HepG2 (cell line): ENCODE results near the gene LRRC34. TPM values are rescaled to one million over a fixed set of nuclear protein-coding genes. Genes with fewer than 3 reads are reported as not detected.

Source experiments
- ATF1 ChIP-seq: IDR thresholded peaks from 2 replicates; pipeline ENCODE4 v1.6.1; 2016; ENCODE audit warnings: mild to moderate bottlenecking, control low read depth
- BORCS8-MEF2B ChIP-seq: sonication (generic); formaldehyde crosslinking; IDR thresholded peaks from 2 replicates; pipeline ENCODE4 v1.8.0; 2022; ENCODE audit warnings: mild to moderate bottlenecking, missing genetic modification reagents
- CBX5 ChIP-seq: sonication (generic); formaldehyde crosslinking; IDR thresholded peaks from 2 replicates; pipeline ENCODE4 v1.4.0; 2020; ENCODE audit warnings: missing genetic modification reagents, borderline replicate concordance
- CREB1 ChIP-seq, 2 experiments: fragments of 450-650 bp in 1 of 2; IDR thresholded peaks; 2 replicates each; pipeline ENCODE4 v1.6.1; 2016 to 2017; ENCODE audit warnings: control low read depth in 1 of 2, mild to moderate bottlenecking in 1 of 2, missing compliant biosample characterization in 1 of 2, missing genetic modification characterization in 1 of 2
- MAF1 ChIP-seq: sonication (generic); formaldehyde crosslinking; IDR thresholded peaks from 2 replicates; pipeline ENCODE4 v1.5.0; 2020; ENCODE audit warnings: missing genetic modification reagents, borderline replicate concordance
- MIER3 ChIP-seq: IDR thresholded peaks from 2 replicates; pipeline ENCODE4 v1.6.1; 2016; ENCODE audit warnings: missing compliant biosample characterization, borderline replicate concordance
- PHB2 ChIP-seq: fragments of 450-650 bp; IDR thresholded peaks from 2 replicates; pipeline ENCODE4 v1.6.1; 2018; ENCODE audit not compliant: partially characterized antibody
- RXRA ChIP-seq: sonication (generic); formaldehyde crosslinking; IDR thresholded peaks from 2 replicates; pipeline ENCODE4 v1.5.1; 2020; ENCODE audit warnings: missing genetic modification reagents
- TEAD2 ChIP-seq: sonication (generic); formaldehyde crosslinking; IDR thresholded peaks from 2 replicates; pipeline ENCODE4 v1.9.0; 2021; ENCODE audit warnings: missing genetic modification reagents
- TSC22D2 ChIP-seq: sonication (generic); formaldehyde crosslinking; IDR thresholded peaks from 2 replicates; pipeline ENCODE4 v1.5.1; 2020; ENCODE audit warnings: missing genetic modification reagents, mild to moderate bottlenecking, borderline replicate concordance
- ZNF383 ChIP-seq: sonication (generic); formaldehyde crosslinking; IDR thresholded peaks from 2 replicates; pipeline ENCODE4 v1.4.0; 2020; ENCODE audit warnings: missing genetic modification reagents, mild to moderate bottlenecking, borderline replicate concordance
- ZNF598 ChIP-seq: sonication (generic); formaldehyde crosslinking; IDR thresholded peaks from 2 replicates; pipeline ENCODE4 v1.5.1; 2020; ENCODE audit warnings: mild to moderate bottlenecking, missing genetic modification reagents, borderline replicate concordance
- ZNF737 ChIP-seq: sonication (generic); formaldehyde crosslinking; IDR thresholded peaks from 2 replicates; pipeline ENCODE4 v1.5.0; 2020; ENCODE audit warnings: missing genetic modification reagents, mild to moderate bottlenecking, borderline replicate concordance
- ZNF792 ChIP-seq: IDR thresholded peaks from 2 replicates; pipeline ENCODE4 v1.6.1; 2016
- ZNF879 ChIP-seq: sonication (generic); formaldehyde crosslinking; IDR thresholded peaks from 2 replicates; pipeline ENCODE4 v1.8.1; 2023; ENCODE audit warnings: missing genetic modification reagents
- polyA plus RNA-seq, 8 experiments: library from polyadenylated mRNA; depleted of rRNA in 3 of 8; stranded (reverse) in 7 of 8; unstranded in 1 of 8; fragments of >200 nt; fragmentation: Illumina TruSeq in 4 of 8; extraction: Trizol in 4 of 8; gene quantifications; 2 replicates each; pipeline versions ENCODE4 v1.2.1 to v1.2.3, GENCODE V29; 2011 to 2016; ENCODE audit warnings: low read depth in 4 of 8, missing spikeins in 1 of 8, mixed read lengths in 1 of 8; ENCODE audit not compliant: insufficient read depth in 1 of 8
- total RNA-seq, 5 experiments: library from RNA; depleted of rRNA; stranded (reverse); fragments of >200 nt; fragmentation: Illumina TruSeq; extraction: Trizol; gene quantifications; 2 replicates each; pipeline ENCODE4 v1.2.3, GENCODE V29; 2016; ENCODE audit warnings: low read depth in 1 of 5
- TF ChIP-seq, protein P1 (sequence below): sonication (generic); formaldehyde crosslinking; IDR thresholded peaks from 2 replicates; pipeline ENCODE4 v1.5.0; 2020; ENCODE audit warnings: mild to moderate bottlenecking, missing genetic modification reagents
- TF ChIP-seq, protein P2 (sequence below), 2 experiments: sonication (generic) in 1 of 2; formaldehyde crosslinking in 1 of 2; IDR thresholded peaks; 2 replicates each; pipeline versions ENCODE4 v1.4.0 to v1.6.1; 2016 to 2020; ENCODE audit warnings: borderline replicate concordance in 1 of 2, low read depth in 1 of 2, mild to moderate bottlenecking in 1 of 2, missing genetic modification reagents in 1 of 2
- TF ChIP-seq, protein P3 (sequence below): sonication (generic); formaldehyde crosslinking; IDR thresholded peaks from 2 replicates; pipeline ENCODE4 v1.4.0; 2020; ENCODE audit warnings: missing genetic modification reagents
- TF ChIP-seq, protein P4 (sequence below): sonication (generic); formaldehyde crosslinking; IDR thresholded peaks from 2 replicates; pipeline ENCODE4 v1.4.0; 2020; ENCODE audit warnings: mild to moderate bottlenecking, missing genetic modification reagents

Gene LRRC34
- total and polyA plus RNA-seq, 2 of the 13 experiments (the other 11 are each of a cell fraction or from before 2014, with no cell fraction given) = not detected

DNA sequence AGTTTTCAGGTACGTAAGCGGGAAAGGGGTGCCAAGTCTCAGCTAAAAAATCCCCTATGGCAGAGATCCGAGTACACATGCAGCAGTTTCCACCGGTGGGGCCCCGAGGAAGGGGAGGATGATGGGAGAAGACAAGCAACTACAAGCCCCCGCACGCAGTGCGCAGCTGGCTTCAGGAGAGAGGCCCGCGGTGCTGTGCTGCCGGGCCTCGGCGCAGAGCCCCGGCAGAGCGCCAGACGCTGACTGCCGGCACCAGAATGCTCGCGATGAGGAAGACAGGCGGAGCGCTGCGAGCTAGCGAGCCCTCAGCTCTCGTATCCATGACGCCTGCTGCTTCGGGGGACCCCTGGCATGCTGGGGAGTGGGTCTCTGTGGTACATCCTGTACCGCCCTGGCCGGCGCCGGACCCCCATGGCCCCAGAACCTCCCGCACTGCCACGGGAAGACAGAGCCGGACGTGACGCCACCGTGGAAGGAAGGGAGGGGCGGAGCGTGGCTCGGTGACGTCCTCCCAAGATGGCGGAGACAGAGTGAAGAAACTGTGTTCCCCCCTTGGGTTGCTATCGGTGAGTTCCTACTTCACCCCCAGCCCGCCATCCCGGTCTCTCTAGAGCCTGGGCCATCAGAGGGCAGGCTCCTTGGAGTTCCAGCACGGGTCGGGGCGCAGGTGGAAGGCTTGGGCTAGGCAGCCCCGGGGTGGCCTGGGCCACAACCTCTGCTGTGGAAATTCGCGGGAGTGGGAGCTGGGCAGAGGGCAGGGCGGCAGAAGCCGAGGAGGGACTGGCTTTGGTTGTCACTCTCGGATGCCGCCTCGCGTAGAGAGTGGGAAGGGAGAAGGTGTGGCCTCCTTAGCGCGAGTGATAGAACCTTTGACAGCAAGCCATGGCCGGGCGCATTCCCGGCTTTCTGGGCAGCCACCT is 39.5 kb downstream of the LRRC34 start, which contains the start of gene MYNN (continued):
- TF ChIP-seq, protein P1, sequence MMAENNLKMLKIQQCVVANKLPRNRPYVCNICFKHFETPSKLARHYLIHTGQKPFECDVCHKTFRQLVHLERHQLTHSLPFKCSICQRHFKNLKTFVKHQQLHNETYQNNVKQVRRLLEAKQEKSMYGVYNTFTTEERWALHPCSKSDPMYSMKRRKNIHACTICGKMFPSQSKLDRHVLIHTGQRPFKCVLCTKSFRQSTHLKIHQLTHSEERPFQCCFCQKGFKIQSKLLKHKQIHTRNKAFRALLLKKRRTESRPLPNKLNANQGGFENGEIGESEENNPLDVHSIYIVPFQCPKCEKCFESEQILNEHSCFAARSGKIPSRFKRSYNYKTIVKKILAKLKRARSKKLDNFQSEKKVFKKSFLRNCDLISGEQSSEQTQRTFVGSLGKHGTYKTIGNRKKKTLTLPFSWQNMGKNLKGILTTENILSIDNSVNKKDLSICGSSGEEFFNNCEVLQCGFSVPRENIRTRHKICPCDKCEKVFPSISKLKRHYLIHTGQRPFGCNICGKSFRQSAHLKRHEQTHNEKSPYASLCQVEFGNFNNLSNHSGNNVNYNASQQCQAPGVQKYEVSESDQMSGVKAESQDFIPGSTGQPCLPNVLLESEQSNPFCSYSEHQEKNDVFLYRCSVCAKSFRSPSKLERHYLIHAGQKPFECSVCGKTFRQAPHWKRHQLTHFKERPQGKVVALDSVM (CRISPR knock-in tag) = 0 out of 2 replicates have a peak, but pooled peaks have one; percentile 13
- peak; percentile 45; the same call in 1 of the 2 replicates for TF ChIP-seq MIER3
- 0 out of 2 replicates have a peak, but pooled peaks have one; percentile 51 for TF ChIP-seq RXRA (CRISPR knock-in tag)
- TF ChIP-seq ZNF737 = no peak
- peak; percentile 88; the same call in 1 of the 2 replicates for TF ChIP-seq ZNF598
- peak; percentile 93; the same call in 1 of the 2 replicates for TF ChIP-seq ZNF383 (CRISPR knock-in tag)
- peak; percentile 45; the same call in 1 of the 2 replicates for TF ChIP-seq ZNF792
- TF ChIP-seq CBX5 (CRISPR knock-in tag) = no peak; the same call in 1 of the 2 replicates
- 0 out of 2 replicates have a peak, but pooled peaks have one; percentile 47 for TF ChIP-seq TSC22D2 (CRISPR knock-in tag)
- no peak for TF ChIP-seq TEAD2 (CRISPR knock-in tag)
- TF ChIP-seq MAF1 (CRISPR knock-in tag) = peak; percentile 60; the same call in 1 of the 2 replicates
- TF ChIP-seq, protein P2, sequence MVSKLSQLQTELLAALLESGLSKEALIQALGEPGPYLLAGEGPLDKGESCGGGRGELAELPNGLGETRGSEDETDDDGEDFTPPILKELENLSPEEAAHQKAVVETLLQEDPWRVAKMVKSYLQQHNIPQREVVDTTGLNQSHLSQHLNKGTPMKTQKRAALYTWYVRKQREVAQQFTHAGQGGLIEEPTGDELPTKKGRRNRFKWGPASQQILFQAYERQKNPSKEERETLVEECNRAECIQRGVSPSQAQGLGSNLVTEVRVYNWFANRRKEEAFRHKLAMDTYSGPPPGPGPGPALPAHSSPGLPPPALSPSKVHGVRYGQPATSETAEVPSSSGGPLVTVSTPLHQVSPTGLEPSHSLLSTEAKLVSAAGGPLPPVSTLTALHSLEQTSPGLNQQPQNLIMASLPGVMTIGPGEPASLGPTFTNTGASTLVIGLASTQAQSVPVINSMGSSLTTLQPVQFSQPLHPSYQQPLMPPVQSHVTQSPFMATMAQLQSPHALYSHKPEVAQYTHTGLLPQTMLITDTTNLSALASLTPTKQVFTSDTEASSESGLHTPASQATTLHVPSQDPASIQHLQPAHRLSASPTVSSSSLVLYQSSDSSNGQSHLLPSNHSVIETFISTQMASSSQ (IDR thresholded peaks at IDR 0.05; ENCODE audit: low read depth) = no peak
- TF ChIP-seq, protein P2 (CRISPR knock-in tag; IDR thresholded peaks at IDR 0.05; ENCODE audit: borderline replicate concordance) = peak; percentile 18; the same call in 1 of the 2 replicates
- TF ChIP-seq, protein P3, sequence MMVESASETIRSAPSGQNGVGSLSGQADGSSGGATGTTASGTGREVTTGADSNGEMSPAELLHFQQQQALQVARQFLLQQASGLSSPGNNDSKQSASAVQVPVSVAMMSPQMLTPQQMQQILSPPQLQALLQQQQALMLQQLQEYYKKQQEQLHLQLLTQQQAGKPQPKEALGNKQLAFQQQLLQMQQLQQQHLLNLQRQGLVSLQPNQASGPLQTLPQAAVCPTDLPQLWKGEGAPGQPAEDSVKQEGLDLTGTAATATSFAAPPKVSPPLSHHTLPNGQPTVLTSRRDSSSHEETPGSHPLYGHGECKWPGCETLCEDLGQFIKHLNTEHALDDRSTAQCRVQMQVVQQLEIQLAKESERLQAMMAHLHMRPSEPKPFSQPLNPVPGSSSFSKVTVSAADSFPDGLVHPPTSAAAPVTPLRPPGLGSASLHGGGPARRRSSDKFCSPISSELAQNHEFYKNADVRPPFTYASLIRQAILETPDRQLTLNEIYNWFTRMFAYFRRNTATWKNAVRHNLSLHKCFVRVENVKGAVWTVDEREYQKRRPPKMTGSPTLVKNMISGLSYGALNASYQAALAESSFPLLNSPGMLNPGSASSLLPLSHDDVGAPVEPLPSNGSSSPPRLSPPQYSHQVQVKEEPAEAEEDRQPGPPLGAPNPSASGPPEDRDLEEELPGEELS (CRISPR knock-in tag) = peak; percentile 41
- TF ChIP-seq ZNF879 (CRISPR knock-in tag) = peak; percentile 81; the same call in 1 of the 2 replicates
- peak; percentile 45; the same call in 1 of the 2 replicates for TF ChIP-seq BORCS8-MEF2B
- peak; percentile 91 for TF ChIP-seq CREB1 (IDR thresholded peaks at IDR 0.05)
- peak; percentile 96 for TF ChIP-seq CREB1 (CRISPR knock-in tag; IDR thresholded peaks at IDR 0.05)
- TF ChIP-seq, protein P4, sequence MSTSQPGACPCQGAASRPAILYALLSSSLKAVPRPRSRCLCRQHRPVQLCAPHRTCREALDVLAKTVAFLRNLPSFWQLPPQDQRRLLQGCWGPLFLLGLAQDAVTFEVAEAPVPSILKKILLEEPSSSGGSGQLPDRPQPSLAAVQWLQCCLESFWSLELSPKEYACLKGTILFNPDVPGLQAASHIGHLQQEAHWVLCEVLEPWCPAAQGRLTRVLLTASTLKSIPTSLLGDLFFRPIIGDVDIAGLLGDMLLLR (CRISPR knock-in tag) = peak; percentile 74; the same call in 1 of the 2 replicates
- peak; percentile 87 for TF ChIP-seq ATF1 (CRISPR knock-in tag)
- no peak for TF ChIP-seq PHB2
